Neural cell (in vitro differentiated cells): ENCODE data around the gene TP53TG5. TPM values are rescaled to one million over a fixed set of nuclear protein-coding genes. Genes with fewer than 3 reads are reported as not detected.

Experiments used
- H2AFZ ChIP-seq: fragments of 200-600, 300-800 bp; sonication (generic), shearing (Covaris generic); 2 replicates; pipeline ENCODE4 v1.6.0; 2014; ENCODE audit warnings: low read depth, mild to moderate bottlenecking, antibody characterized with exemption, low read length, moderate library complexity
- H3F3A ChIP-seq: fragments of 200-600 bp; shearing (Covaris generic); 2 replicates; pipeline ENCODE4 v1.6.1; 2016; ENCODE audit warnings: mild to moderate bottlenecking, moderate library complexity, mixed read lengths, antibody characterized with exemption, low read length; ENCODE audit not compliant: insufficient read depth, poor library complexity, severe bottlenecking
- H3K27ac ChIP-seq: fragments of 200-600, 300-800 bp; sonication (generic), shearing (Covaris generic); 2 replicates; pipeline ENCODE4 v1.5.1; 2014; ENCODE audit warnings: mild to moderate bottlenecking, low read length, moderate library complexity
- H3K27me3 ChIP-seq: fragments of 300-800, 200-600 bp; sonication (generic), shearing (Covaris generic); 2 replicates; pipeline ENCODE4 v1.6.0; 2014; ENCODE audit warnings: mild to moderate bottlenecking, low read depth, low read length, moderate library complexity; ENCODE audit not compliant: insufficient read depth
- H3K36me3 ChIP-seq: fragments of 300-800, 200-600 bp; sonication (generic), shearing (Covaris generic); 2 replicates; pipeline ENCODE4 v1.5.1; 2014; ENCODE audit warnings: mild to moderate bottlenecking, antibody characterized with exemption, low read length, moderate library complexity; ENCODE audit not compliant: insufficient read depth
- H3K4me2 ChIP-seq: fragments of 300-800, 200-600 bp; sonication (generic), shearing (Covaris generic); 2 replicates; pipeline ENCODE4 v1.6.0; 2014; ENCODE audit warnings: mild to moderate bottlenecking, low read length
- H3K4me3 ChIP-seq: fragments of 300-800, 200-600 bp; sonication (generic), shearing (Covaris generic); 2 replicates; pipeline ENCODE4 v1.5.1; 2014; ENCODE audit warnings: mild to moderate bottlenecking, low read length, moderate library complexity
- H3K79me2 ChIP-seq: fragments of 200-600 bp; shearing (Covaris generic); replicated peaks from 2 replicates; pipeline ENCODE4 v1.6.0; 2014; ENCODE audit warnings: mild to moderate bottlenecking, low read length, moderate library complexity; ENCODE audit not compliant: insufficient read depth
- H3K9ac ChIP-seq: fragments of 300-800, 200-600 bp; sonication (generic), shearing (Covaris generic); 2 replicates; pipeline ENCODE4 v1.6.1; 2016; ENCODE audit warnings: mild to moderate bottlenecking, low read length, mixed read lengths
- H3K9me2 ChIP-seq: fragments of 200-600 bp; shearing (Covaris generic); 2 replicates; pipeline ENCODE4 v1.6.1; 2016; ENCODE audit warnings: mild to moderate bottlenecking, low read length, mixed read lengths; ENCODE audit not compliant: insufficient read depth
- H3K9me3 ChIP-seq: fragments of 200-600, 300-800 bp; sonication (generic), shearing (Covaris generic); 2 replicates; pipeline ENCODE4 v1.6.1; 2016; ENCODE audit warnings: mild to moderate bottlenecking, mixed run types, low read length, moderate library complexity, mixed read lengths
- H4K20me1 ChIP-seq: fragments of 200-600 bp; shearing (Covaris generic); 2 replicates; pipeline ENCODE4 v1.6.1; 2016; ENCODE audit warnings: mild to moderate bottlenecking, mixed run types; ENCODE audit not compliant: insufficient read depth
- EP300 ChIP-seq: fragments of 450-650 bp; conservative IDR thresholded peaks from 2 replicates; pipeline ENCODE4 v1.6.1; 2014; ENCODE audit warnings: antibody characterized with exemption, mild to moderate bottlenecking, moderate library complexity; ENCODE audit not compliant: poor library complexity, severe bottlenecking
- EZH2 ChIP-seq: fragments of 200-600, 300-800 bp; shearing (Covaris generic), sonication (generic); IDR thresholded peaks from 2 replicates; pipeline ENCODE4 v1.6.1; 2014; ENCODE audit warnings: antibody characterized with exemption, low read length, borderline replicate concordance, mild to moderate bottlenecking; ENCODE audit not compliant: insufficient read depth, poor library complexity, severe bottlenecking
- MXI1 ChIP-seq: fragments of 450-650 bp; conservative IDR thresholded peaks from 2 replicates; pipeline ENCODE4 v1.6.1; 2014; ENCODE audit warnings: antibody characterized with exemption, mild to moderate bottlenecking; ENCODE audit not compliant: poor library complexity, severe bottlenecking
- POLR2AphosphoS5 ChIP-seq: IDR thresholded peaks from 2 replicates; pipeline ENCODE4 v1.6.1; 2012
- RAD21 ChIP-seq: fragments of 450-650 bp; conservative IDR thresholded peaks from 2 replicates; pipeline ENCODE4 v1.6.1; 2014; ENCODE audit warnings: antibody characterized with exemption, mild to moderate bottlenecking, moderate library complexity
- SMC3 ChIP-seq: fragments of 450-650 bp; conservative IDR thresholded peaks from 2 replicates; pipeline ENCODE4 v1.6.1; 2014; ENCODE audit warnings: antibody characterized with exemption, mild to moderate bottlenecking, moderate library complexity; ENCODE audit not compliant: poor library complexity
- TAF1 ChIP-seq: IDR thresholded peaks from 2 replicates; pipeline ENCODE4 v1.6.1; 2012; ENCODE audit warnings: low read depth
- polyA minus RNA-seq: library from RNA; depleted of rRNA, polyadenylated mRNA; stranded (reverse); fragments of >200 nt; gene quantifications from 2 replicates; pipeline ENCODE4 v1.2.3, GENCODE V29; 2014
- polyA plus RNA-seq: library from polyadenylated mRNA; depleted of rRNA; stranded (reverse); fragments of >200 nt; gene quantifications from 2 replicates; pipeline ENCODE4 v1.2.3, GENCODE V29; 2014
- TF ChIP-seq, protein P1 (sequence below): fragments of 450-650 bp; IDR thresholded peaks from 2 replicates; pipeline ENCODE4 v1.5.1; 2014; ENCODE audit warnings: antibody characterized with exemption, mild to moderate bottlenecking, moderate library complexity; ENCODE audit not compliant: poor library complexity, severe bottlenecking
- TF ChIP-seq, protein P2 (sequence below): IDR thresholded peaks from 2 replicates; pipeline ENCODE4 v1.6.1; 2012; ENCODE audit warnings: borderline replicate concordance

Gene TP53TG5
- polyA plus RNA-seq (not detected in 2 replicates), polyA minus RNA-seq (not detected in 2 replicates)

DNA sequence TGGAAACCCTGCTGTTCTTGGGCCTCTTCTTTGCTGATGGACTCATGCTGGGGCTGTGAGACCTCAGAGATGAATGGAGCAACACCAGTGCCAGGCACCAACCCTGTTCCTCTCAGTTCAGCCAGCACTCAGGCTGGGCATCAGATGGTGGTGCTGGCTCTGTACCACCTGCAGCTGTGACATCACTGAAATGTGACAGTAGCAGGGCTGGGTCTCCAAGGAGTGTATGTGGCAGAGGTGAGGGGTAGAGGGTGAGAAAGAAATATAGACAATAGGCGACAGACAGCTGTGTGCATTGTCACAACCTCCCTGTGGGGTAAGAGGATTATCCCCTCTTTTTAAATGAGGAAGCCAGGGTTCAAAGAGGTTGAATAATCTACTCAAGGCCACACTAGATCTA lies at the start of gene TP53TG5:
Gene TP53TG5, minus strand, starts transcription at position 135 of the 400 bp plus-strand sequence. Its CDS starts 89 bp downstream, at position 46.
- no peaks in the 10 kb centered on the region for H3K9me2 ChIP-seq
- no peak within 1 kb of the TSS for H3K4me2 ChIP-seq
- no peaks in the 10 kb centered on the region for H3K36me3 ChIP-seq
- H3K27ac ChIP-seq, result no peak within 1 kb of the TSS
- H3K4me3 ChIP-seq, result no peak within 1 kb of the TSS
- H3K9ac ChIP-seq, result no peak within 1 kb of the TSS
- TF ChIP-seq SMC3 (no peak), RAD21 (no peak), POLR2AphosphoS5 (no peak), TAF1 (no peak), MXI1 (no peak), EP300 (no peak), EZH2 (no peak)
- TF ChIP-seq, protein P1, sequence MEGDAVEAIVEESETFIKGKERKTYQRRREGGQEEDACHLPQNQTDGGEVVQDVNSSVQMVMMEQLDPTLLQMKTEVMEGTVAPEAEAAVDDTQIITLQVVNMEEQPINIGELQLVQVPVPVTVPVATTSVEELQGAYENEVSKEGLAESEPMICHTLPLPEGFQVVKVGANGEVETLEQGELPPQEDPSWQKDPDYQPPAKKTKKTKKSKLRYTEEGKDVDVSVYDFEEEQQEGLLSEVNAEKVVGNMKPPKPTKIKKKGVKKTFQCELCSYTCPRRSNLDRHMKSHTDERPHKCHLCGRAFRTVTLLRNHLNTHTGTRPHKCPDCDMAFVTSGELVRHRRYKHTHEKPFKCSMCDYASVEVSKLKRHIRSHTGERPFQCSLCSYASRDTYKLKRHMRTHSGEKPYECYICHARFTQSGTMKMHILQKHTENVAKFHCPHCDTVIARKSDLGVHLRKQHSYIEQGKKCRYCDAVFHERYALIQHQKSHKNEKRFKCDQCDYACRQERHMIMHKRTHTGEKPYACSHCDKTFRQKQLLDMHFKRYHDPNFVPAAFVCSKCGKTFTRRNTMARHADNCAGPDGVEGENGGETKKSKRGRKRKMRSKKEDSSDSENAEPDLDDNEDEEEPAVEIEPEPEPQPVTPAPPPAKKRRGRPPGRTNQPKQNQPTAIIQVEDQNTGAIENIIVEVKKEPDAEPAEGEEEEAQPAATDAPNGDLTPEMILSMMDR, result no peak
- TF ChIP-seq, protein P2, sequence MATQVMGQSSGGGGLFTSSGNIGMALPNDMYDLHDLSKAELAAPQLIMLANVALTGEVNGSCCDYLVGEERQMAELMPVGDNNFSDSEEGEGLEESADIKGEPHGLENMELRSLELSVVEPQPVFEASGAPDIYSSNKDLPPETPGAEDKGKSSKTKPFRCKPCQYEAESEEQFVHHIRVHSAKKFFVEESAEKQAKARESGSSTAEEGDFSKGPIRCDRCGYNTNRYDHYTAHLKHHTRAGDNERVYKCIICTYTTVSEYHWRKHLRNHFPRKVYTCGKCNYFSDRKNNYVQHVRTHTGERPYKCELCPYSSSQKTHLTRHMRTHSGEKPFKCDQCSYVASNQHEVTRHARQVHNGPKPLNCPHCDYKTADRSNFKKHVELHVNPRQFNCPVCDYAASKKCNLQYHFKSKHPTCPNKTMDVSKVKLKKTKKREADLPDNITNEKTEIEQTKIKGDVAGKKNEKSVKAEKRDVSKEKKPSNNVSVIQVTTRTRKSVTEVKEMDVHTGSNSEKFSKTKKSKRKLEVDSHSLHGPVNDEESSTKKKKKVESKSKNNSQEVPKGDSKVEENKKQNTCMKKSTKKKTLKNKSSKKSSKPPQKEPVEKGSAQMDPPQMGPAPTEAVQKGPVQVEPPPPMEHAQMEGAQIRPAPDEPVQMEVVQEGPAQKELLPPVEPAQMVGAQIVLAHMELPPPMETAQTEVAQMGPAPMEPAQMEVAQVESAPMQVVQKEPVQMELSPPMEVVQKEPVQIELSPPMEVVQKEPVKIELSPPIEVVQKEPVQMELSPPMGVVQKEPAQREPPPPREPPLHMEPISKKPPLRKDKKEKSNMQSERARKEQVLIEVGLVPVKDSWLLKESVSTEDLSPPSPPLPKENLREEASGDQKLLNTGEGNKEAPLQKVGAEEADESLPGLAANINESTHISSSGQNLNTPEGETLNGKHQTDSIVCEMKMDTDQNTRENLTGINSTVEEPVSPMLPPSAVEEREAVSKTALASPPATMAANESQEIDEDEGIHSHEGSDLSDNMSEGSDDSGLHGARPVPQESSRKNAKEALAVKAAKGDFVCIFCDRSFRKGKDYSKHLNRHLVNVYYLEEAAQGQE, result no peak
- no peaks in the 10 kb centered on the region for H3K27me3 ChIP-seq
- H3K79me2 ChIP-seq, result no peaks in the 10 kb centered on the region
- H3F3A ChIP-seq, result no peaks in the 10 kb centered on the region
- no peaks in the 10 kb centered on the region for H3K9me3 ChIP-seq
- no peaks in the 10 kb centered on the region for H4K20me1 ChIP-seq
- no peak within 1 kb of the TSS for H2AFZ ChIP-seq

DNA sequence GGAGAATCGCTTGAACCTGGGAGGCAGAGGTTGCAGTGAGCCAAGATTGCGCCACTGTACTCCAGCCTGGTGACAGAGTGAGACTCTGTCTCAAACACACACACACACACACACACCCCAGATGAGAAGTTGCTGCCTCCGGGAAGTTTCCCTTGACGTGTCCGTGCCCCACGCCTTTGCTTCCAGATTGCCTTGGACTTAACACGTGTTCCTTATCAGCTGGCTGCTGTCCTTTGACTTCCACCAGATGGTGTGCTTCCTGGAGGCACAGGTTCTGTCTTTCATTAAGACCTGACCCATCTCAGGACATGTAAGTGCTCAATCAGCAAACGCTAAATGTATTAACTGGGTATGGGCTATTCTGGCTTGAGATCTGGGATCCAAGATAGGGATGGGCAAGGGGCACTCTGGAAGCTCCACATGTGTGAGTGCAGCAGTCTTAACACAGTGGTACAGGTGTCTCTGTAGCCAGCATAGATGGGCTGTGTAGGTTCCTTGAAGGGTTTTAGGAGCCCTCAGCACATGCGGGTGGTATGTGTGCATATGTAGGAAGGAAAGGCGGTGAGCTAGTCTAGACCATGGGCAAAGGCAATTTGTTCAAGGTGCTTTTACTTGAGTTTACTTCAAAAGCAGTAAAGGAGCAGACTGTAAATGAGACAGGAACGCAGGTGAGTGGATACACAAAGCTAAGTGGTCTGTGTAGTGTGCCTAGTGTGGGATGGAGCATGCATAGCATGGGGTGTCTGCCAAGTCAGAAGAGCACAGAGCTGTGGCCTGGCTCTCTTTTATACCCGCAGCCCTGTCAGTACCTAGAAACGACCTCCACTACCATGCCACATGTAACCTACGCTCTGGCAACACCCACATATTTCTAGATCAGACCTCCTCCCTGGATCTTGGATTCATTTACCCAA lies 49.4 kb upstream of the TP53TG5 start:
- H3K27ac ChIP-seq, result no peak overlapping the region
- H3K9me2 ChIP-seq, result no peaks in the 10 kb centered on the region
- H3K4me3 ChIP-seq, result no peak overlapping the region
- no peaks in the 10 kb centered on the region for H3F3A ChIP-seq
- H4K20me1 ChIP-seq, result no peaks in the 10 kb centered on the region
- H3K27me3 ChIP-seq, result no peaks in the 10 kb centered on the region
- TF ChIP-seq EZH2 (no peak), POLR2AphosphoS5 (no peak), MXI1 (no peak), SMC3 (no peak), RAD21 (no peak), TAF1 (no peak), EP300 (no peak)
- TF ChIP-seq, protein P1, result no peak
- TF ChIP-seq, protein P2, result no peak
- no peak overlapping the region for H3K4me2 ChIP-seq
- H2AFZ ChIP-seq, result no peak overlapping the region
- no peak overlapping the region for H3K9ac ChIP-seq
- no peaks in the 10 kb centered on the region for H3K79me2 ChIP-seq
- H3K9me3 ChIP-seq, result no peaks in the 10 kb centered on the region
- no peaks in the 10 kb centered on the region for H3K36me3 ChIP-seq
